HG02610 (cell line): ENCODE results near the gene LTBP1.
"Not testable (repeated sequence)": the region's sequence is repeated elsewhere in the genome, so short reads cannot be mapped to it uniquely, and the experiment has no call there.

Source experiments
- ATAC-seq: cut with Tn5 transposase; IDR thresholded peaks from one replicate; pipeline ENCODE4 v1.9.1; 2021; ENCODE audit warnings: mild to moderate bottlenecking, moderate library complexity; ENCODE audit not compliant: unreplicated experiment

Gene LTBP1

GRCh38 chr2:33134086-33134771, 187.5 kb downstream of the LTBP1 start:
- no peak for ATAC-seq

DNA sequence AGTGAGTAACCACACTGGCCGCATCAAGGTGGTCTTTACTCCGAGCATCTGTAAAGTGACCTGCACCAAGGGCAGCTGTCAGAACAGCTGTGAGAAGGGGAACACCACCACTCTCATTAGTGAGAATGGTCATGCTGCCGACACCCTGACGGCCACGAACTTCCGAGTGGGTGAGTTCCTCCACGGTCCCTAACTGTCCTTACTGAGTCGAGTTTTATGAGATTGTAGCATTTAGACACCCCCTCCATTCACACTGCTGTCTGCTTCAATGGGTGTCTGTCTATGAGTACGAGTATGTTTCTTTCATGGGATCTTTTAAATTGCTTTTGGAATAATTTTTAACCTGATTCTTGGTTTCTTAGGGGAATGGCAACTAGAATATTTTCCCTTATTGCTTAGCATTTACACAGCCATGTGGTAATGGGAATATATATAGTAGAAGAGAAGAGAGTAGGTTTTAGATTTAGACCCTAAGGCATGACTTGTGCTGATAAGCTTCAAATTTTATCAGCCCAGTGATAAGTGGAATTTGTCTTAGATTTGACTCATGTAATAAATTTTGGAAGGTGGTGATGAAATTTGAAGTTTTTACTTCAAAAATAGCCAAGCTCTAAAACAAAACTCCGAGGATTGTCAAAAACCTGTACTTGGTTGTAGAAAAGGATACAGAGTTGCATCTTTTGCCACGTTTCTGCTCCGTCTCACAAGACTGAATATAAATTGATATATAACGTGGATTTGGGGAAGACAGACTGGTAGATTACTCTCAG, 188.2 kb downstream of the LTBP1 start:
- no peak for ATAC-seq

DNA sequence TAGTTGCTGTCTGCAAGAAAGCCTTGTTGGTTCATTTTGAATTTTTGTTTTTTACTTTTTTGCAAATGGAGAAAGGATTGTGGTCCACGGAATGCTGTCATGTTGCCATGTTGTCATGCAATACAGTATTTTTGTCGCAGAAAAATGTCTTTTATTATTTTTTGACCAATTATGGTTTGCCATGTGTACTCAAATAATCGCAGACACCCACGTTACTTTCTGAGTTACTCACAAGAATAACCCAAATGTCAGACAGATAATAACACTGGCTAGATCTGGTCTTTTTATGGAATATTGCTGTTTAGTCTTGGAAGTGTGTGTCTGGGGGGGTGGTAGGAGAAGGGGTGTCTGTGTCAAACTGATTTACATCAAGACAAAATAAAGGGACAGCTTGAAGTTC, 188.9 kb downstream of the LTBP1 start:
- no peak for ATAC-seq

DNA sequence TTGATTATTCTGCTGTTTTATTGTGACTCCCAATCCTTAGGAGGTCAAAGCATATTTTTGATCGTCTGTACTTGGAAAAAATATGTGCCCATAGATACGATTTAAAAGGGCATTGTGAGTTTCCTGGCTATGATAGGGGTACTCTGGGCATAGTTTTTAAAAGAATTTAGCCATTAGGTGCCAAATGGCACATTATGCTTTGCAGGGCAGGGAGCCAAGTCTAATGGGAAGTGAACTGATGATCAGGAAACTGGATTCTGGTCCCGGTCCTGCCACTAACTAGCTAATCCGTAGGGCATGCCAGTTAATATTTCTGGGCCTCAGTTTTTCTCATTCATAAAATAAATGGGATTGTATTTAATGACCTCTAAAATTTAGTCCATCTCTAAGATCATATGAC, 189.3 kb downstream of the LTBP1 start:
- no peak for ATAC-seq

GRCh38 chr2:33136566-33136965, 189.8 kb downstream of the LTBP1 start:
- ATAC-seq = no peak

DNA sequence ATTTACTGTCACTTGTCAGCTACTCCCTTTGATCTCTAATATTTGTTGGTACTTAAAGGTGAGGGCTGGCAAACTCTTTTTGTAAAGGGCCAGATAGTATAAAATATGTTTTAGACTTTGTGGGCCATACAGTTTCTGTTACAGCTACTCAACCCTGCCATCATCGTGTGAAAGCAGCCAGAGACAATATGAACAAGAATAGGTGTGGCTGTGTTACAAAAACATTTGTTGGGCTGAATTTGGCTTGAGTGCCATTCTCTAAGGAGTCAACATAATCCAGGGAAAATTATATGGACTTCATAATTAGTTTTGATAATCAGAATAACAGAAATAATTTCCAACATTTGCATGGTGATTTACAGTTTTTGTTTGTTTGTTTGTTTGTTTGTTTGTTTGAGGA, 190.6 kb downstream of the LTBP1 start:
- ATAC-seq = no peak

DNA sequence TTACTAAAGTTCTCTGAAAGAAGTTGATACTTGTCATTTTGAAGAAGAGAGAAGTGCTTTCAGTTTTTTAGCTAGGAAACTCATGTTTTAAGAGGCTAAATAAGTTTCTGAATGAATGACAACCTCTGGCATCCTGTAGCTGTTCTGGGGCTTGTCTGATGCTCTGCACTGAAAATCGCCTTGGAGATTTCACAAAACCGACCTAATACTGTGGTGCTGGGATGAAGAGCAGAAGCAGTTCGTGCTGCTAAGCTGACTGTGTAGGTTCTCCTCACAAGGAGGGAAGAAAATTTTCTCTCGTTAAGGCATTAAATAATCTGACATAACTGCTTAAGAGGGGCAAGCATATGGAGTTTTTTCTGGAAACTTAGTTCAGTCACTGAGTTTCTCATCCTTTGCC, 193.2 kb downstream of the LTBP1 start:
- no peak for ATAC-seq

GRCh38 chr2:33141476-33141875, 194.7 kb downstream of the LTBP1 start:
- no peak for ATAC-seq

DNA sequence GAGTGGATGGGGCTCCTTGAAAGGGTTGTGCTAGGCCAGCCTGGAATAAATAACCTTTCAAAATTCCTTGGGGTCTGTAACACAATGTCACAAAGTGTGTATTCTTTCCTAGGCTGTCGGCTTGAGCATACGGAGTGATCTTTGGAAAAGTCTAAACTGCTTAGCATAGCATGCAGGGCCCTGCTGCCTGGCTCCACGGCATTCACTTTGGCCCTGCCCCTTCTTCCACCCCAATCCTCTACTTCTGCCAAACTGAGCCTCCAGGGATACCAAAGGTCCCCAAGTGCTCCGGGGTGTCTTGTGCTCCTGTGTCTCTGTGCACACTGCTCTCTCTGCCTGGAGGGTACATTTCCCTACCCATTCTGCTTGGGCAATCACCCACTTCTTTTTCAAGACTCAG, 196.1 kb downstream of the LTBP1 start:
- no peak for ATAC-seq

DNA sequence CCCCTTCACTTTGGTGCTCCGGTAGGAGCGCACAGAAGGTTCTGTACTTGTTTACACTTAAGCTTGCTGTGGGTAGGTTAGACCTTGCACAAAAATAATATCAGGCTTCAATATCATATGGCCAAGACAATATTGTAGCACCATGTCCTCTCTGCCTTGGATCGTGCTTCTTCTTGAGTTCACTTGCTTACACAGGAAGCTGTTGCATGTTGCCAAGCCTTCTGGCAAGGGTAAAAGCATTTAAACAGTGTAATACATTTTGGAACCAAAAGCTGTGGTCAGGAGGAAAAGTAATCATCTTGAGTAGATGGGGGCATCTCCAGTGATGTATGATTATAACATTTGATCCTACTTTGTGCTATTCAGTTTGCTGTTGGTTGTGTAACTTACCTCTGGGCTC, 197.5 kb downstream of the LTBP1 start:
- ATAC-seq = no peak

- ATAC-seq = no peak
Measured at GRCh38 chr2:33145459-33145858, 198.7 kb downstream of the LTBP1 start.

- ATAC-seq = no peak
Measured at GRCh38 chr2:33146102-33146501, 199.3 kb downstream of the LTBP1 start.

- ATAC-seq = no peak
Measured at GRCh38 chr2:33153008-33153407, 206.3 kb downstream of the LTBP1 start.

GRCh38 chr2:33158482-33159003, 211.8 kb downstream of the LTBP1 start:
- ATAC-seq = no peak

DNA sequence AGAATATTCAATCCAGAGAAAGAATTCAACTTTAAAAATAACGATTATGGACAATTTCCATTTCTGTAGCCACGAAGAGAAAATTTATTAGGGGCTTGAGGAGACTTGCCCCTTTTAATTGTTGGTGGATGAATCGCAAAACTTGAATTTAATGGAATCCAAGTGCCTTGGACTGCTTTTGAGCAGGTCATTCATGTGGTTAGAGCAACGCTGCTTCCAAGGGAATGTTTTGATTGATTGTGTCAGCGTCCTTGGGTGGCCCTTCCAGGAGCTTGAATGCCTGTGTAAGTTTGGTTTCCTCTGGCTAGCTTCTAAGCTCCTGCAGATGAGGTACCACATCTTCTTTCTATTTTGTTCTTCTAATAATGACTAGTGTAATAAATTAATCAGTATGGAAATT, 213.4 kb downstream of the LTBP1 start:
- no peak for ATAC-seq

DNA sequence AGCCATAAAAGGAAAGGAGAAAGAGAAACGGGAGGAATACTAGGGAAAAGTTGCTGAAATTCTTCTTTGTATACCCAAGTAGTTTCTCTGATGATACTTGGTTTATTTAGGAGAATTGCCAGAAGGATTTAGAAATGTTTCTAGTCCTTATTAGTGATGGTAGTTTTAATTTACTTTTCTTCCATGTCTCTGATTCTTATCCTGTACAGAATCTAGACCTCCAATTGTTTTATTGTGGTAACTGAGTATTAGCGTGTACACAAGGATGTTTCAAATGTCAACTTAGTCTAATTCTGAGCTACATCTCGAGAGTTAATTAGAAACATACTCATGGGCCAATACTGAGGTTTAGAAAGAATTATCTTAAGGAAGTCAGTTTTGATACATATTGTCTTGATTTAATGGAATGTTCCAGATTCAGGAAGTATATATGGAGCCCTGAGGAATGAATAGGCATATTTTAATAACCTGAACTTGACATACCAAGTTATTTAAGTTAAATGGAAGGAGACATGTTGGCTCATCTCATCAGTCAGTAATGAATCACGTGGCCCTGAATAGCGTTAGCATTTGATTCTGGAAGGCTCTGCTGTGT, 219.6 kb downstream of the LTBP1 start:
- ATAC-seq = no peak

GRCh38 chr2:33167622-33168245, 221.0 kb downstream of the LTBP1 start:
- ATAC-seq = no peak

DNA sequence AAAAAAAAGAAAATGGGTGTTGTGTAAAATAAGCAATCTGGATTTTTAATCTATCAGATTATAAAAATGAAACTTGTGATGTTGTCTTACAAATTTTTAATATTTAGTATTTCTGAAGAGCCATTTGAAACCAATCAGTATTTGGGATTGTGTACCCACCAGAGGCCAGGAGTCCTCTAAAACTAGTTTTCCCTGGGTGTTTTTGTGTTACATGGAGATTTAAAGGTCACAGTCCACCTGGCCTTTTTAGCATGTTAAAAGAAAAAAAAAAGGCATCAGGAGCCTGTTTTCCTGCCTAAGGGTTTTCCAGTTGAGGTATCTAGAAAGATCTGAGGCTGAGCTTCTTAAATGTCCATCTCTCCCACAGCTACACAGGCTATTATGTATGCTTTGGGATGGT, 221.7 kb downstream of the LTBP1 start:
- no peak for ATAC-seq

DNA sequence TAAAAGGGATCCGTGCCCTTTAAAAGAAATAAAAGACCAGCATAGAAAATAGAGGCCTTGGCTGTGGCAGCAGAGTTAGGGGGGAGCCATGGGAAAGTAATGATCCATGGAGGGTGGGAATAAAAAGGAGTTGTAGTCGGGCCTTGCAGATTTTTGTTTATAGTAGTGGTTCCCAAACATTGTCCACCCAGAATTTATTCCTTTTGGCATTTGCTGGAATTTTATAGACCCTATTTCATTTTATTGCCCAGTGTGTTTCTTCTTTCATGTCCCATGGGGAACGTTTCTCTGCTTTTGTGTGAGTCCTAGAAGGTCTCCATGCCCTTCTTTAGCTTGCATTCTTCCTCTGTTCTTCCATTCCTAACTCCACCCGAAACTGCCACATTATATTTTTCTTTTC, 222.2 kb downstream of the LTBP1 start:
- no peak for ATAC-seq

- not testable (repeated sequence) for ATAC-seq
Measured at GRCh38 chr2:33170251-33170650, 223.5 kb downstream of the LTBP1 start.

DNA sequence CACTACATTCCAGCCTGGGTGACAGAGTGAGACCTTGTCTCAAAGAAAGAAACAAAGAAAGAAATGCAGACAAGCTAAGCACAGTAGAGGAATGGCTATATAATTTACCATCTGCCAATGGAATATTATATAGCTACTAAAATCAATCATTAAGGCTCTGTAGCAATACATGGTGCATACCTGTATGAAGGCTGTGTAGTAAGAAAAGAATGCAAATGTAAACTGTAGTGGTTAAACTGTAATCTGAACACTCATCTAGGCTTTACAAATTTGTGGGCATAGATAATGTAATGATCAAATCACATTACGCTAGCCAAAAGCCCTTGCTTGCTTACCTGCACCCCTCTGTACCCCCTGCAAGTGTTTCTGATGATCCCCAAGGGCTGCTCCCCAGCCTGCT, 230.9 kb downstream of the LTBP1 start:
- ATAC-seq = no peak

GRCh38 chr2:33178209-33178608, 231.5 kb downstream of the LTBP1 start:
- no peak for ATAC-seq
